Measurements from ENCODE around the gene MACROD2.

Gene MACROD2

GRCh38 chr20:16020971-16021370 lies 2025.7 kb downstream of the MACROD2 start:
- TF ChIP-seq CTCF (IDR thresholded peaks at IDR 0.05; ENCODE audit: extremely low read depth, missing control alignments), result no peak
- DNase-seq (ENCODE audit: low spot score), result no peak

DNA sequence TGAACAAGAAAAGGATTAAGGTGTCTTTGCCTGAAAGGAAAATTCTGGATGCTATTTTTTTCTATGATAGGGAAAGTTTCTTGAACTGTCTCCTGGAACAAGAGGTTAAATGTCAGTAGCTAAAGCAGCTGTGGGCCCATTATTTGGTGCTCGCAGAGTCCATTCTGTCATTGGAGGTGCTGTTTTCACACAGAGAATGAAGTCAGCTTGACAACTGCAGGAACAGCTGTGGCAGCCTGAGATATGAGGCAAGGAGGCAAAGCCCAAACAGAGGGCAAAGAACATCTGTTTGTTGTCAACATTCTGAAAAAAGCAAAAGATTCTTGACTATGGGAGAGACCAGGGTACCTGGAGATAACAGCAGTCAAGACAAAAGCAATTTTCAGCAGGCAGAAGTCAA lies 2029.8 kb downstream of the MACROD2 start:
- TF ChIP-seq CTCF (IDR thresholded peaks at IDR 0.05; ENCODE audit: extremely low read depth, missing control alignments), result no peak
- no peak for DNase-seq (ENCODE audit: low spot score)

GRCh38 chr20:16027686-16028085 lies 2032.4 kb downstream of the MACROD2 start:
- no peak for DNase-seq (ENCODE audit: low spot score)
- no peak for TF ChIP-seq CTCF (IDR thresholded peaks at IDR 0.05; ENCODE audit: extremely low read depth, missing control alignments)

DNA sequence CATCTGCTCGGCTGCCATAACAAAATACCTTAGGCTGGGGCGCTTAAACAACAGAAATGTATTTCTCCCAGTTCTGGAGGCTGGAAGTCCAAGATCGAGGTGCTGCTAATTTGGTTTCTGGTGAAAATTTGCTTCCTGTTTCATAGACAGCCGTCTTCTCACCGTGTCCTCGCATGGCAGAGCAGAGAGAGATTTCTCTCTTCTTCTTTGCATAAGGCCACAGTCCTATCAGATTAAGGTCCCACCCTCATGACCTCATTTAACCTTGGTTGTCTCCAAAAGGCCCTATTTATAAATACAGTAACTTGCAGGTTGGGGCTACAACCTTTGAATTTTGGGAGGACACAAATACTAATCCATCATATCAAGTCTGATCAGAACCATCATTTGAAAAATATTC lies 2033.6 kb downstream of the MACROD2 start:
- no peak for DNase-seq (ENCODE audit: low spot score)
- TF ChIP-seq CTCF (IDR thresholded peaks at IDR 0.05; ENCODE audit: extremely low read depth, missing control alignments), result no peak

DNA sequence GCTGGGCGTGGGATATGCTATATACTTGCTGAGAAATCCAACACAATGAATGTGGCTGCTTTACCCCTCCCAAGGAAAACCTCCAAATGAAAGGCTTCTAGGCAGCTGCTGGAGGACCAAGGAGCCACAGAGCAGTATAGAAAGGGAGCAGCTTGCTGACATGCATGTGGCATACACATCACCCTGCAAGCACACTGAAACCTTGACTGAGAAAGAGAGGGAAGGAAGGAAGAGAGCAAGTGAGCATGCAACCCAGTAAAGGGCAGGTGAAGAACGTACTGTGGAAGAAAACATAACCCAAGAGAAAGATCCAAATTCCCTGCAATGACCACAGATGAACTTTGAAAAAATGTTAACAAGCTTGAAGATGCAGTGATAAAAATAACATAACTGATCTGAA lies 2034.9 kb downstream of the MACROD2 start:
- no peak for DNase-seq (ENCODE audit: low spot score)
- TF ChIP-seq CTCF (IDR thresholded peaks at IDR 0.05; ENCODE audit: extremely low read depth, missing control alignments), result no peak

DNA sequence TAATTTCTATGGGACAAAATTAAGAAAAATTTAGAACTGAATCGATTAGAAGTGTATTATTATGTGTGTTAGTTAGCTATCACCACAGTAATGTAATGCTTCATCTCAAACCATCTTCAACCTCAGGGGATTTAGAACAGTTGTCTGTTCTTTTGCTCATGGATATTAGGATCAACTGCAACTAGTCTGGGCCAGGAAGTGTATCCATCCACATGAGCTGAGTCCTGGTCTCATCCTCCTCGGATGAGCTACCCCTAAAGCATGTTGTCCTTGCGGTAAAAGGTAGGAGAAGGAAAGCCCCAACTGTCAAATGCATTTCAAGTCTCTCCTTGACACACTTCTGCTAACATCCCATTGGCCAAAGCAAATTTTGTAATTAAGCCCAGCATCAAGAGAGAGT lies 2040.3 kb downstream of the MACROD2 start:
- TF ChIP-seq CTCF (IDR thresholded peaks at IDR 0.05; ENCODE audit: extremely low read depth, missing control alignments), result no peak
- no peak for DNase-seq (ENCODE audit: low spot score)

DNA sequence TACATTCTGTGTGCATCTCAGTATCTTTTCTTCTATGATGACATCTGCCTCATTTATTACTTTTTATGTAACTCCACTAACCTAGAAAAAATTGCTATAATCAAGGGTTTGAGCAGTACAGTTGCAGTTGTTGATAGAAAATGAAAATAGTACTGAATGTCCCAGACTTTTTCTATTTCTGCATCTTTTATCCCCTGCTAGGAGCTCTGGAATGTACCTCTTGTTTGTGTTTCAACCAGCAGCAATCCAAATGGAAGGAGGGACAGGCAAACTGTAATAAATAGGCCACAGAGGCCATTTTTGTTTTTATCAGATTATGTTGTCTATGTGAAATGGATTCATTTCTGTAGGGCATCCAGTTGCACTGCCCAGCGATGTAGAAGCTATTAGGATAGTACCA lies 2041.0 kb downstream of the MACROD2 start:
- TF ChIP-seq CTCF (IDR thresholded peaks at IDR 0.05; ENCODE audit: extremely low read depth, missing control alignments), result no peak
- DNase-seq (ENCODE audit: low spot score), result no peak
